Right renal pelvis (tissue), 4 donors: ENCODE results near the gene XPNPEP1. TPM values are rescaled to one million over a fixed set of nuclear protein-coding genes. Genes with fewer than 3 reads are reported as not detected.
"Not testable (repeated sequence)": the region's sequence is repeated elsewhere in the genome, so short reads cannot be mapped to it uniquely, and the experiment has no call there.

Source experiments
- DNase-seq, 4 donors: peaks; one replicate each; pipeline ENCODE4 v3.0.0-alpha.2; 2013; ENCODE audit warnings: low read depth in 4 of 4, low spot score in 3 of 4, missing footprints in 1 of 4
- polyA plus RNA-seq, 4 donors: library from polyadenylated mRNA; unstranded; fragments of 120-200 nt; gene quantifications; one replicate each; pipeline ENCODE4 v1.2.1, GENCODE V29; 2013; ENCODE audit not compliant: insufficient read length in 4 of 4

XPNPEP1 gene
- polyA plus RNA-seq, 4 donors: 78.8 to 81.9 (median 79.7) TPM

DNA sequence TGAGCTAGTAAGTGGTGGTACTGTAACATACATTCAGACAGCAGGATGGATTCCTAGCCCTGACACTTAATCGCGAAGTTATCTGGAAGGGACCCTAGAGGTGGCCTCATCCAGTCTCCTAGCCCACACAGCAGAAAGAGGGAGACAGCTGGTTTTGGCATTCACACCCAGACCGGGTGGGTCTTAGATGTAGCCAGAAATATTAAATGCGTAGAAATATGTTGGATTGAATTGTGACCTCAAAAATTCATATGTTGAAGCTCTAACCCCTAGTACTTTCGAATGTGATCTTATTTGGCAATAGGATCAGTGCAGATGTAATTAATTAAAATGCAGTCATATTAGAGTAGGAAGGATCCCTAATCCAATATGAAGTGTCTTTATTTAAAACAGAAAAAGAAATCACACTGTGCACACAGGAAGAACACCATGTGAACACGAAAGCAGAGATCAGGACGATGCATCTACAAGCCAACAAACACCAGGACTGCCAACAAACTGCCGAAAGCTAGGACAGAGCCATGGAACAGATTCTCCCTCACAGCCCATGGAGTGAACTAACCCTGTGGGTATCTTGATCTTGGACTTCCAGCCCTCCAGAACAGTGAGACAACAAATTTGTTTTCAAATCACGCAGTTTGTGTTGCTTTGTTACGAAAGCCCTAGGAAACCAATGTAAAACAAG is 2.9 kb upstream of the XPNPEP1 start:
- no peak for DNase-seq

DNA sequence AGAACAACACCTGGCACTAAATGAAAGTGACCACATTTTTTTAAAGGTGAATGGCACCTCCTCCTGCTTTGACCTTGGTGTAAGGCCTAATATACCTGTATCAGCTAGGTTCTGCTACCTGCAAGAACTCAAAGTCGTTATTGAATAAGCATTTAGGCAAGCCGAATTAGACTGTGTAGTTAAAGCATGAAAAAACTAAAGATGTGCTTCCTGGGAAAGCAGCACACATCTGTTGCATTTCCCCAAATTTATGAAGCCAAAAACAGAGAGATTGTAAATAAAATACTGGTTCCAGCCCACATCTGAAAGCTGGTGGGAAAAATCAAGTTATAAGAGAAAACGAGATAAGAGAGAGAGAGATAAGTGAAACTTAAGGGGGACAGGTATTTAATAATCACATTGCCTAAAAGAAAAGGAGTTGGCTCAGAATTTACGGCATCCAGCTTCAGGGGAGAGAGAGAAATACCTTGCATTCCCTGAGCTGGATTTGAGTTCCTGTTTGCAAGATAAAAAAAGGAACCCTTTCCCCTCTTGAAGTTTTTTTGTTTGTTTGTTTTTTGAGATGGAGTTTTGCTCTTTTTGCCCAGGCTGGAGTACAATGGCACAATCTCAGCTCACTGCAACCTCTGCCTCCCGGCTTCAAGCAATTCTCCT is 1.8 kb upstream of the XPNPEP1 start:
- no peak for DNase-seq

DNA sequence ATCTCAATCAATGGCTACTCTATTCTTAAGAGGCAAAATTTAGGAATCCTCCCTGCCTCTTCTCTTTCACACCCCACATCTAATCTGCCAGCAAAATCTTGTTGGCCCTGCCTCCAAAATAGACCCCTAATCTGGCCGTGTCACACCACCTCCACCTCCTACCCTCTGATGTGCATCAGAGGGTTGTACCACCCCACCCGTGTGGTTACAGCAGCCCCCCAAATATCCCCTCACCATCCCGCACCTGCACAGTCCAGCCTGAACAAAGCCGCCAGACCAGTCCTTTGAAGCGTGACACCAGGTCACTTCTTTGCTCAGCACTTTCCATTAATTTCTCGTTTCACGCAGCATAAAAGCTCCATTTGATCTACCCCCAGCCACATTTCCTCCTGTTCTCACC is 776 bp upstream of the XPNPEP1 start:
- no peak for DNase-seq

DNA sequence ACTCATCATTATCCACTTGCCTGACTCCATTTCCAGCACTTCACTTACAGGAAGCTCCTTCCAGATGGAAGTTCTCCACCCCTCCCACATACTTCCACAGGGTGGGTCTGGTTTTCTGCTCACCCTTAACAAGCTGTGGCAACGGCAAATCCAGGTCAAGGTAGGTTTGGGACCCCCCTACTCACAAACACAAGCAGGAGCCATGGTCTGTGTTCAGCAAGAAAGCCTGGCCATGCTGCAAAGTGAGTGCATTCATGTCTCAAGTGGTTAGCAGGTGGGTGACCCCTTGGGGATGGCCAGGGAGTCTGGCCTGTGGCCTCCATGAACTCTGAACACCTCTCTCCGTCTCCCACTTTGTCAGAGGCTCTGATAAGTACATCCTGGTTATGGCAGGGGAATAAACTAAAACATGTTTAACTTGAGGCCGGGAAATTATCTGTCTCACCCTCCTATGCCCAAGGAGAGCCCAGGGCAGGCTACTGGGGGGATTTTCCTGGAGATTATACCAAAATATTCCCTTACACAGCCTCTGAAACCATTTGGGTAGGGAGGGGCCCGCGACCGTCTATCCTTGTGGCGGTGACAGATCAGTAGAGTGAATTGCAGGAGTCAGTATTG is 844 bp downstream of the XPNPEP1 start:
- no peak for DNase-seq

DNA sequence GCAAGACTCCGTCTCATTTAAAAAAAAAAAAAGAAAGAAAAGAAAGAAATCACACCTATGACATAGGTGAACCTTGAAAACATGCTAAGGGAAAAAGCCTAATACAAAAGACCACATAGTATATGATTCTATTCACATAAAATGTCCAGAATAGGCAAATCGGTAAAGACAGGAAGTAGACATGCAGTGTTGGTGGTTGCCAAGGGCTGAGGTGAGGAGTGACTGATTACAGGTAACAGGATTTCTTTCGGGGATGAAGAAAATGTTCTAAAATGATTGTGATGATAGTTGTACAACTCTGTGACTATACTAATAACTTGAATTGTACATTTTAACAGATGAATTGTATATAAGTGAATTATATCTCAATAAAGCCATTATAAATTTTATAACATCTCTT is 3.3 kb downstream of the XPNPEP1 start:
- DNase-seq: no peak

GRCh38 chr10:109919220-109919619 is 4.1 kb downstream of the XPNPEP1 start:
- DNase-seq: no peak

GRCh38 chr10:109918707-109919106 is 4.6 kb downstream of the XPNPEP1 start:
- DNase-seq: not testable (repeated sequence)

DNA sequence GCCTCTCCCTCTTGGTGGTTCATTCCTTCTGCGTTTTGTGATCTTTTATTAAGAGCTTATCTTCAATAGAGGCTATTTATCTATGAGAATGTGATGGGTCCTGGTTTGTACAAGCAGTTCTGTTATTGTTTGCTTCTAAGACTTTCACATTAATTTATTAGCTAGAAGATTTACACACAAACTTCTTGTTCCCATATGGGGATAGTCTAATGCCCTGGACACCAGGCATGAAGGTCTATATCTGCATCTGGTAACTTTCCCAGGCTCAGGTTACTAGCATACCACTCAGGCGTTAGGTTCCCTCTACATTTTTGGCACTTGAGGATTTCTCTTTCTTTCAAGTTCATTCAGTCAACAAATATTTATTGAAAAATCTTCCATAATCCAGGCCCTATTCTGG is 7.7 kb downstream of the XPNPEP1 start:
- no peak for DNase-seq

DNA sequence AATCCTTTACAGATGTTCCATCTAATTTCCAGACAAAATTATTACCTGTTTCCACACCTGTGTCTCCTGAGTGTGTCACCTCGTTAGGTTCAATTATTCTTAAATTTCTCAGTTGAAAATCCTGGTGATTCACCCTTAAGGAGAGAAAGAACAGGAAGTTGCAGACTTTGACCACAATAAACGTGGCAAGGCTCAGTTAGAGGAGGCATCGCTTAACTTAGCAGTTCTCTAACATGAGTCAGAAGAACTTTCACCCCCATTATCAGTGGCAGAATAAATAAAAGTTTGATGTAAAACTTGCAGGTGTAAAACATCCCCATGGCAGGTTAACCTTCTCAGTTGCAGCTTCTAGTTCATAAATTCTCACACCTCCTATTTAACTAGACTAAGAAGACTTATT is 8.3 kb downstream of the XPNPEP1 start:
- DNase-seq: no peak

- no peak for DNase-seq
These were observed 9.9 kb downstream of the XPNPEP1 start for GRCh38 chr10:109913306-109913892.

GRCh38 chr10:109912335-109913281 is 10.7 kb downstream of the XPNPEP1 start:
- no peak for DNase-seq

DNA sequence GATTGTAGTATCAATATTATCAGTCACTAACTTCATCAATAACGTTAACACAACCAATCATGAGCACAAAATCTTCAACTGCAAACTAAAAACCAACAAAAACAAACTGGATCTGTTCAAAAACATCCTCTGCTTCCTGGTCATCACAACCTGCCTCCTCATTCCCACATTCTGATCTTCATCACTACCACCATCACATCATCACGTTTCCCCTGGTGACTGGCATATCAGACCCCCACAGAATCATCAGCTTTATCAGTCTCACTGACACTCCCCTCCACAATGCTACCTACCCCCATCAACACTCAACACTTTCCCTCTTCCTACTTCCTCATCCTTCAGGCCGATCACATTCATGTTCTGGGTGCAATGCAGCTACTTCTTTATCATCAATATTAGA is 11.4 kb downstream of the XPNPEP1 start:
- DNase-seq: no peak

GRCh38 chr10:109906316-109906715 is 17.0 kb downstream of the XPNPEP1 start:
- DNase-seq: no peak

DNA sequence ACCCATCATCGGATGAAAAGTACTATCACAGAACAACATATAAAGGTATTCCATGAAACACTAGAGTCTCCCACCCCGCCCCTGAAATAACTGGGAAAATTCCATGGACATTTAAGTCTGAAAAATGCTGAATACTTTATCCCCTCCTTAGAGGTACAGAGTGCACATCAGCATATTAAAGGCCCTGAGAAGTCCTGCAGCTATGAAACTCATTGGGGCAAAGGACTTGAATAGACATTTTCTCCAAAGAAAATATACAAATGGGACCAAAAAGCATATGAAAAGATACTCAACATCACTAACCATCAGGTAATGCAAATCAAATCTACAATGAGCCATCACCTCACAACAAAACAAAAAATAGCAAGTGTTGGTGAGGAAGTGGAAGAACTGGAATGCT is 18.9 kb downstream of the XPNPEP1 start:
- no peak for DNase-seq

- DNase-seq: no peak
These were observed 20.0 kb downstream of the XPNPEP1 start for GRCh38 chr10:109902992-109903947.

GRCh38 chr10:109899356-109900331 is 23.7 kb downstream of the XPNPEP1 start:
- no peak for DNase-seq

DNA sequence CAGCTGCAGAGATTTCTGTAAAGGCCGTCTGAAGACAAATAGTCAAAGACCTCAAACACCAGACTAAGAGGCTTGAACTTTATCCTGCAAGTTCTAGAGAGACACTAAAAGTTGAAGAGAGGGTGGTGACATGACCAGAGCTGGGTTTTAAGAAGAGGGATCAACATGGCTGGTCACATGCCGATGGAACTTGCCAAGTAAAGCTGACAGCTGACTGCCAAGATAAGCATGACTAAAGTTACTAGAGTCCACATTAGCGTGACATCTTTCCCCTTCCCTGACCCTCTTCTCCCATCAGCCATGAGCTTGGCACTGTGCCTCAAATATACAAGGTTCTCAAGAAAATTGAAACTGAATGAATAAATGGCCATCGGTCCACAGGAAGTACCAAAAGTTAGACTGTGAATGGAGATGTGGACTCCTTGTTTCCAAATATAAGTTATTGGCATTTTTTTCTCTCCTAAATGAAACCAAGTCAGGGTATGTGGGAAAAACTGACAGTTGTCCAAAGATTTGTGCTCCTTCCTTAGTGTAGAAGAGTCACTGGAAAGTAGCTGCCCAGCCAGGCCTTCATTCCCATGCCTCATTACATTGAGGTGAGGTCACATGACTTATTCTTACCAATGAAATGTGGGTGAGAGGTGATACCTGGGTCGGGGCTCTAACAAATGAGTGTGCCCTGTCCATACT is 24.5 kb downstream of the XPNPEP1 start:
- no peak for DNase-seq

DNA sequence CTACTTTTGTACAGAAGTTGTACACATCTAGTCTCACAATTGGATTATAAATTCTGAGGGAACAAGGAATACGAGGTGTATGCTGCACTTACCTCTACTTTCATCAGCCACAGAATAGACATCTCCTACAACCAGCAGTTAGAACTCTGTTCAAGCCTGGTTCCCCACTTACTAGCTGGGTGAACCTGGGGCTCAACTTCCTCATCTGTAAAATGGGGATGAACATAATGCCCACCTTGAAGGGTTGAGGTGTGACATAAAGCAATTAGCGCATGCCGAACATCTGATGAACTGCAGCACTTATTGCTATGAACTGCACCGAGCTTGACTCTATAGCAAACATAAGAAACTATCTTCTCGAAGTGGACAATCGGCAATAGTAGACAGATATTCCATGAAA is 25.3 kb downstream of the XPNPEP1 start:
- no peak for DNase-seq
